CD4-positive, alpha-beta T cell treated with Interferon alpha-2 for 1 hour (primary cell): ENCODE results near the gene PTPRU.

ENCODE experiments used
- DNase-seq, 2 donors: peaks; one replicate each; pipeline ENCODE4 v3.0.0-alpha.2; 2020 to 2022

PTPRU gene

DNA sequence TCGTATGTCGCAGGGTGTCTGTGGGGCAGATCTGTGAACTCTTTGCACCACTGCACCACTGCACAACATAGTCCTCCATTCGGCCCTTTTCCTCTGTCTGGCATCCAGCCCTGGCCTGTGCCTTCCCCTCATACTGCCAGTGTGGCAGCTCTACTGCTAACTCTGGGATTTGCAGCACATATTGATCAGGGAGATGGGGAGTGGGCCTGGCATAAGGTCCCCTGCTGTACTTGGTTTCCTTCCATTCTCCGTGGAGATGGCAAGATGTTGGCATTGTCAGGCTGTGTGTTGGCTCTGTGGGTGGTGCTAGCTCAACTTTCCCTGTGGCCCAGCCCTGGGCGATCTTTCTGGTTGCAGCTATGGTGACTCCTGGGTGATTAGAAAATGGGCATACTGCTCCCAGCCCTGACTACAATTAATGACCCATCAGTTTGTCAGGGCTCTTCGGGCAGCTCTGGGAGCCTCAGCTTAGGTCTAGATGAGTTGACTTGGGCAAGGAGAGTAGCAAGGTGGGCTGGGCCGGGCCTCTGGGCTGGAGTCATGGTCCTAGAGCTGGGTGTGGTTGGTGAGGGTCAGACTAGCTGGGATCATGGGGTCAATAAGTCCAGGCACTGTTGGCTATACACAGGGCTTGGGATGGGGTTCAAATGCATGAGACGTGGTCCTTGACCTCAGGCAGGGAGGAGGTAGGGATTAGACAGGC, 11.4 kb downstream of the PTPRU start:
- no peak for DNase-seq

DNA sequence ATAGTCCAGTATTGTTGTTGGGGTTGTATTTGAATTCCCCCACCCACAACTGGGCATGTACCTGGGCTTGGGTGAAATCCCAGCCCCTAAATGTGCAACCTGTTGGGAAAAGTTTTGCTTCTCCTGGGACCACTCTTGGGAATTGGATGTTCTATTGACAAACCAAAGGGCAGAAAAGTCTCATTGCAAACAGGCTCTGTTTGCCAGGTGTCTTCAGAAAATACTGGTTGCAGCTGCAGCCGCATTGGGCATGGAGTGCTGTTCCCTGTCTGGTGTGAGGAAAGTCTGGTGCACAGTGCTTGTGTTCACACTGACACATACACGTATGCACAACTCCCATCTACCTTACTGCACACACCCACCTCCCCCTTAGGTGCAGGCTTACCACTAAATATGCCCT, 12.1 kb downstream of the PTPRU start:
- DNase-seq, result no peak

DNA sequence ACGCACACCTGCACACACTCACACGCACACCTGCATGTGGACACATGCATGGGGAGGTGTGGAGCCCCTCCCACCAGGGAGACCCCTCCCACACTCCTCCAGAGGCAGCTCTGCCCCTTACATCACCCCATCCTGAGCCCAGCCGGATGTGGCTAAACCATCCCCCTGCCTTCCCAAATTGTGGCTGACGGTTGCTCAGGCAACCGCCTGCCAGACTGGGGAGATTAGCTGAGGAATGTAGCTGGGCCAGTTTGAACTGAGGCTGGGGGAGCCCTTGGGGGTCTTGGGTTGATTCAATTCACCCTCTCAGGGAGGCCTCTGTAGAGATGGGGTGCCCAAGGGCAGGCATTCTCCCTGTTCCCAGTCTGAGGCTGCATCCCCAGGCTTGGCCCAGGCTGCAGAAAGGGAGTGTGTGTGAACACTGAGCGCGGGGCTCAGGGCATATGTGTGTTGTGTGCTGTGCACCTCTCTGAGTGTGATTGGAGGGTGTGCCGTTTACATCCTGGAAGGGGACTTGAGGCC, 12.9 kb downstream of the PTPRU start:
- no peak for DNase-seq

DNA sequence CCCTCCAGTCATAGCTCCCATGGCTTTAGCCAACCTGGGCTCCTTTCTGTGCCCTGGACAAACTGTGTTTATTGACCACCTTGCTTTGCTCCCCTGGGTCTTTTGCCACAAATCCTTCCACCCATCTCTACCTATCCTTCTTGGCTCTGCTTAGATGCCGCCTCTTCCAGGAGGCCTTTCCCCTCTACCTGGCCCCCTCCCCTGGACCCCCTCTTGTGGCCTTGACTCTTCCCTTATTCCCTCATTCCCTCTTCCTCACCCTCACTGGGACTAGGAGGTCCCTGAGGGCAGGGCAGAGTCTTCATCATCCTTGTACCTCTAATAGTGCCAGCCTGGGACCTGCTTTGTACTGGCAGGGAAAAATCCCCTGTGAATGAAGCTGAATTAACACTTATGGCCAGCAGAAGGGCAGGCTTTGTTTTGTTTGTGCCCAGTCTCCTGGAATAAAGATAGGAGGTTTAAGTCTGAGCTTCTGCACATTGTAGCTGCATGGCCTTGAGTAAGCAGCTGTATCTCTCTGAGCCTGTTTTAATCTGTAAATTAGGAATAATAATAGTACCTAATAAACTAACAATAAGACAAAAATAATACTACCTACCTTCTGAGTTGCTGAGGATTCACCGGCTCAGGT, 13.7 kb downstream of the PTPRU start:
- no peak for DNase-seq

DNA sequence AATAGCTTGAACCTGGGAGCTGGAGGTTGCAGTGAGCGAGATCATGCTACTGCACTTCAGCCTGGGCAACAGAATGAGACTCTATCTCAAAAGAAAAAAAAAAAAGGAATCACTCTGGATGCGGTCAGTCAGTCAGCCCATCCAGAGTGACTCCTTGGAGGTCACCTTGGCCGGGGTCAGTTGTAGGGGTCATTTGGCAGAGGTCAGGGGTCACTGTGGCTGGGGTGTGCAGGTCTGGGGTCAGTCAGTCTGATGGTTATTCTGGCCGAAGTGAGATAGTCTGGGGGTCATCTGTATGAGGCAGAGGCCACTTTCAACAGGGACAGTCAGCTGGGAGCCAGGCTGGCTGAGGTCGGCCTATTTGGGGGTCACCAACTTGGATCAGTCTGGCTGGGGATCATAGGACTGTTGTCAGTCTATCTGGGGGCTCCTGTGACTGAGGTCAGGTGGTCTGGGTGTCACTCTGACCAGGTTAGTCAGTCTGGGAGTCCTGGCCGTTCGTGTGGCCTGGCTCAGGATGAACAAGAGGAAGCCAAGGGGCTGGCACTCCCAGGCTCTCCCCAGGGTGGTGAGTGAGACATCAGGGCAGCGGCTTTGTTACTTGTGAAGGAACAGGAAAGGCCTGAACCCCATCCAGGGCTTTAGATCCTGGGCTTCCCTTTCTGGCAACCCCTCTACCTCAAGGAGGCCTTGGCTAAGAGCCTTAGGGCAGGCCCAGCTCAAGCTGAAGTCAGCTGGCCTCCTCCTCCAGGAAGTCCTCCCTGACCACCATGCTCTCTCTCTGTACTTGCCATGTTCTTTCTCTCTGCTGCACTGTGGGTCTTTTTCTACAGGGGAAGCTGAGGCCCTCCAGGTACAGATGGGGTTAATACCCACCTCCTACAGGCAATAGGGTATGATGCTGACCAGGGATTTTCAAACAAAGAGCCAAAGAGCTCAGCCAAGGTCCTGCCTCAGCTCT, 15.1 kb downstream of the PTPRU start:
- no peak for DNase-seq

DNA sequence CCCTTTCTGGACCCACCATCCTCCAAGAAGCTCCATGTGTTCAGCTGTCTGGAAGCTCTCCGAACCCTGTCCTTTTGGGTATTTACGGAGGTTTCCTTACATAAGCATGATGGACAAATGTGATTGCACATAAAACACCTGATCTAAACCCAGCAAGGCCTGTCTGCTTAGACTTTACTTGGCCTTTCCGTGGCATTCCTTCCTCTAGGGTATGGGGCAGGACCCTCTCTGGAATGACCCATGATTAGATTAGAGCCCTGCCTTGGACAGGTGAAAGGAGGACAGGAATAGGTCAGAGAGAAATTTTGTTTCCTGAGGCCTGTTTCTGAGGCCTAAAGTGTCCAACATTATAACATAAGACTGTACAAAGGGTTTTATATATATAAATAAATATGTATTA, 16.9 kb downstream of the PTPRU start:
- no peak for DNase-seq

DNA sequence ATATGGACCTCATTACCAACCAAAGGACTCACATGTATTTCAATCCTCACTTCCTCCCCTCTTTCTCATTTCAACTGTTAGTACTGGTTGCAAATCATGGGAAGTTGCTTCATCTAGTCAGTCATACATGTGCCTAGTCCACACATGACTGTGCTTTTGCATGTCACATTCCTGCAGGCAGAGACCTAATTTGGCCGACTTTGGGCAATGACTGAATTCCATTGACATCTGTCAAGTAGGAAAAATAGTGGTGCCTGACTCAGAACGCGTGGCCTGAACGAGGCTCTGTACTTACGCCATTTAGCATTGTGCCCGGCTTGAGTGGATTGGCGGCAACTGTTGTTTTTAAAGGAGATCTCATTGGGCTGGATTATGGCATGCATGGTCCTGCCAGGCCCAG, 18.0 kb downstream of the PTPRU start:
- DNase-seq, result no peak

DNA sequence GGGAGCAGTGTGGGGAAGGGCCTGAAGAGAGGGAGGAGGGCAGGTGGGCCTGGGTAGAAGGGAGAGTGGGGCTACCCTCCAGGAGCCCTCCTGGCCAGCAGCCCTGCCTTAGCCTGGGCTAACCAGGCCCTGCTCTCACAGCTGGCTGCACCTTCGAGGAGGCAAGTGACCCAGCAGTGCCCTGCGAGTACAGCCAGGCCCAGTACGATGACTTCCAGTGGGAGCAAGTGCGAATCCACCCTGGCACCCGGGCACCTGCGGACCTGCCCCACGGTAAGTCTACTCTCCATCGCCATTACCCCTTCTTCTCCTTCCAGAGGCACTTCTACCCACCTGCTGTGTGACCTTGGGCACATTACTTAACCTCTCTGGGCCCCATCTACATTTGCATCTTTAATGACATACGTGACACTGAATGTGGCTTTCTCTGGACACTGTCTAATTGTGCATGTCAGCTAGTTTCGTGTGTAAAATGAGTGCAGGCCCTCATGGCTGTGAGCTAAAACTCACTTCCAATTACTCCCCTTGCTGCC, 18.9 kb downstream of the PTPRU start:
- no peak for DNase-seq

DNA sequence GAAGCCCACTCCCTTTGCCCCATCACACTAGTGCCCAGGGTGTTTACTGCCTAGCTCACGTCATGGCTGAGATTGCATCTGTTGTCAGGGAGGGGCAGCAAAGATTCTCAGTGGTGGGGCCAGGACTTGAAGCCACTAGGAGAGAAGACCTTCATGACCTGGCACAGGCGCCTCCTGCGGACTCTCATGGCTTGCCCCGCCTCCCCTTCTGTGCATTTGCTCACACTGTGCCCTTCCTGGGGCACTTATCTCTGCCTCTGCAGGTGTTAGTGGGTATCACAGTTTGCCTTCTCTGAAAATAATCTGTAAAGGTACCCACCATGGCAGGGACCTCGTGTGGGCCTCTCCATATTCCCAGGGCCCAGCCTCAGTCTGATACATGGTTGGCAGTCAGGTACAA, 20.1 kb downstream of the PTPRU start:
- DNase-seq, result no peak

DNA sequence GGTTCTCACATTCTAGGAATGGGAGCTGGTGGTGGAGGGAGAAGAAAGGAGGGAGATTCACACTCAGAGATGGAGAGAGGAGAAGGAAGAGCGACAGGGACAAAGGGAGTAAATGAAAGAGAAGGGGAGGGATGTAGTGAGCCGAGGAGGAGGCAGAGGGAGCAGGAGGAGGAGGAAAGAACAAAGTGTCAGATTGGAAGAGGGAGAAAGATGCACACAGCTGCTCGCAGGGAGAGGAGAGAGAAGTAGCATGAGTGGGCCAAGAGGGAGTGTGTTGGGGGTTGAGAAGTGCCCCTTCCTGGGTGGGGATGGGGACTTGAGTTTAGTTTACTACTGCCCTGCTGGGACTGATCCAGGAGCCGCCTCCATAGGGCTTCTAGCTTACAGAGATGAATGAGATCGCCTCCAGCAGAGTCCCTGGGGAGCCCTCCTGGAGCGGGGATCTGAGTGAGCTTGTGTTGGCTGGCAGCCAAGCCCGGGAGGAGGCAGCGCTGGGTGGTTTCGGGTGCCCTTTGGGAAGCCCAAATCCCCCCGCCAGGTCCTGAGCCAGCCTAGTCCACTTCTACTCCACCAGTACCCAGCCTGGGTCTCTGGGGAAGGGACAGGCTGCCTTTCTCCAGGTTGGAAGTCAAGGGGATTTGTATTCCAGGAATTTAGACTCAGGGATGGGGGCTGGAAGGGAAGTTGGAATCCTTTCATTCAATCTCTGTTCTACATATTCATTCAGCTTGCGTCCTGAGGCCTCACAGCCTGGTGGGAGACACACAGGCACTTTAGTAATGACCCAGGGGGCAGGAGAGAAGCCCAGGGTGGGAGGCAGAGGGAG, 20.9 kb downstream of the PTPRU start:
- no peak for DNase-seq

DNA sequence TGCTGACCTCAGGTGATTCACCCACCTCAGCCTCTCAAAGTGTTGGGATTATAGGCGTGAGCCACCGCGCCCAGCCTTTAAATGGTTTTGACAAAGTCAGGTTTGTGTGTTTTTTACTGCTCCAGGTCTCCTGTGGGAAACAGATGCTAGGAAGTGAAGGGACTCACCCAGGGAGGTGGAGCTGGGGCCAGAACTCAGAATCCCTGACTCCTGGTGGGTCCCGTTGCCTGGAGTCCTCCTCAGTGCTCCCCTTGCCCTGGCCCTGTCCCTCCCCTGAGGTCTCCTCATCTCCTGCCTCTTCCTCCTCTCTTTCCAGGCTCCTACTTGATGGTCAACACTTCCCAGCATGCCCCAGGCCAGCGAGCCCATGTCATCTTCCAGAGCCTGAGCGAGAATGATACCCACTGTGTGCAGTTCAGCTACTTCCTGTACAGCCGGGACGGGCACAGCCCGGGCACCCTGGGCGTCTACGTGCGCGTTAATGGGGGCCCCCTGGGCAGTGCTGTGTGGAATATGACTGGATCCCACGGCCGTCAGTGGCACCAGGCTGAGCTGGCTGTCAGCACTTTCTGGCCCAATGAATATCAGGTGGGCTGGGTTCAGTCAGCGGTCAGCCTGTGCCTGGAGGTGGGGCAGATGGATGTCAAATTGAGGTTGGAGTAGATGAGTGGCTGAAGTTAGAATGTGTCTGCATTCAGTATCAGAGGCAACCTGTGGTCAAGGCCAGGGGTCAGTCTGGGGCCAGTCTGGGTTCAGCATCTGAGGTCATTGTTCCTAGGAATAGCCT, 22.1 kb downstream of the PTPRU start:
- DNase-seq, result no peak

DNA sequence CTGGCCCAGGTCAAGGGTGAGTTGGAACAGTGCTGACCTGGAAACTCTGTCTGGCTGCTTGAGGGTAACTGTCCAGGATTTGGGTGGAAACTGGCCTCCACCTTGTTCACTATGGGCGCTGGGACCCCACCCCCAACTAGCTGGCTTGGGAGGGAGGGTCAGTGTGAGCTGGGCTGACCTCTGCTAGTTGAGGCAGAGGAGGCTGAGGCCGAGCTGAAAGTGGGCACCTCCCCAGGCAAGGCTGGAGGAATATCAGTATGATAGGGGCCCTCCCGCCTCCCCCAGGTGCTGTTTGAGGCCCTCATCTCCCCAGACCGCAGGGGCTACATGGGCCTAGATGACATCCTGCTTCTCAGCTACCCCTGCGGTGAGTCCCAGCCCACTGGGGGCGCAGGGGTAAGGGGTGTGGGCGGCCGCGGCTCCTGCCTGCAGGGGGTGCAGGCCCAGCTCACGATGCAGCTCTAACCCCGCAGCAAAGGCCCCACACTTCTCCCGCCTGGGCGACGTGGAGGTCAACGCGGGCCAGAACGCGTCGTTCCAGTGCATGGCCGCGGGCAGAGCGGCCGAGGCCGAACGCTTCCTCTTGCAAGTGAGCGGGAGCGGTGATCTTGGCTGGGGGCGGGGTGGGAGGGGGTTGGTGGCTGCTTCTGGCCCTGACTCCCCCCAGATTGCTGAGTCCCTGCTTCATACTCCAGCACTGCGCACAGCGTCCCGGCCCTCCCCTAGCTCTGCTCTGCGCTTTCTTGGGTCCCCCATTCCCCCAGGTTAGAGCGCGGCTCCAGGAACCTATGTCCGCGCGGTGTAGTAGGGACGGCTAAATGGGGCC, 22.9 kb downstream of the PTPRU start:
- DNase-seq, result no peak

DNA sequence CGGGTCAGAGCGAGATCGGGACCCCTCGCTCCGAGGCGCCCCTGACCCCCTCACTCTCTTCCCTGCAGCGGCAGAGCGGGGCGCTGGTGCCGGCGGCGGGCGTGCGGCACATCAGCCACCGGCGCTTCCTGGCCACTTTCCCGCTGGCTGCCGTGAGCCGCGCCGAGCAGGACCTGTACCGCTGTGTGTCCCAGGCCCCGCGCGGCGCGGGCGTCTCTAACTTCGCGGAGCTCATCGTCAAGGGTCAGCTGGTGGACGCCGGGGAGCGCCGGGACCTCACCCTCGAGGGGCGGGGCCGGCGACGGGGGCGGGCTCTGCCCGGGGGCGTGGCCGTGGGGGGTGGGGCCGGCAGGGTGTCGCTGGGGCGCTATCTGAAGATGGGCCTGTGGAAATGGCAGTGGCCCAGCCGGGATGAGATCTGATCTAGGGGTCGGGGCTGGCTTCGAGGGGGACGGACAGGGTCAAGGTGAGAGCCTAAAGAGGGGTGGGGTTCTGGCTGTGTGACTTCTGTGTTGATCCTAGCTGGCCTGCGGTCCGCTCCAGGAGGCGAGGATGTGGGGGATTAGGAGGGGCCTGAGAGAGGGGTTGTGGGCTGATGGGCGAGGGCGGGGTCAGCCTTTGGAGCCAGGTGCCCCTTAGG, 23.6 kb downstream of the PTPRU start:
- DNase-seq, result peak in 1 of 2 donors; percentile 24

DNA sequence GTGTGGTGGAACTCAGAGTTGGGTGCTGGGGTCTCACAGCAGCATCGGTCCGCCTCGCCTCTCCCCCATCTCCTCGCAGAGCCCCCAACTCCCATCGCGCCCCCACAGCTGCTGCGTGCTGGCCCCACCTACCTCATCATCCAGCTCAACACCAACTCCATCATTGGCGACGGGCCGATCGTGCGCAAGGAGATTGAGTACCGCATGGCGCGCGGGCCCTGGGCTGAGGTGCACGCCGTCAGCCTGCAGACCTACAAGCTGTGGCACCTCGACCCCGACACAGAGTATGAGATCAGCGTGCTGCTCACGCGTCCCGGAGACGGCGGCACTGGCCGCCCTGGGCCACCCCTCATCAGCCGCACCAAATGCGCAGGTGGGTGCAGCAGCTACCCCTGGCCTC, 24.2 kb downstream of the PTPRU start:
- no peak for DNase-seq

DNA sequence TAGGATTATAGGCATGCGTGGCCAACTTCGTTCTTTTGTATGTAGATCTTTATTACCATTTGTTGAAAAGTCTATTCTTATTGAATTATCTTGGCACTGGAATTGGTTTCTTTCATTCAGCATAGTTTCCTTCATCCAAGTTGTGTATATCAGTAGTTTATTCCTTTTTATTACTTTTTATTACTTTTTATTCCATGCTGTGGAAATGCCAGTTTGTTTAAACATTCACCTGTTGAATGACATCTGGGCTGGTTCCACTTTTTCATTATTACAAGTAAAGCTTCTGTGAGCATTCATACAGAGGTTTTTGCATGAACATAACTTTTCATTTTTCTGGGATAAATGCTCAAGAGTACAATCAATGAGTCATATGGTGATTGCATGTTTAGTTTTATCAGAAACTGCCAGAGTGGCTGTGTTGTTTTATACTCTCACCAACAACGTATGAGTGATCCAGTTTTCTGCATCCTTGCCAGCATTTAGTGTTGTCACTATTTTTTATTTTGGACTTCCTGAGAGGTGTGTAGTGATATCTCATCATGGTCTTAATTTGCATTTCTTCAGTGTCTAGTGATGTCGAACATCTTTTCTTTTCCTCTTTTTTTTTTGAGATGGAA, 28.6 kb downstream of the PTPRU start:
- no peak for DNase-seq

DNA sequence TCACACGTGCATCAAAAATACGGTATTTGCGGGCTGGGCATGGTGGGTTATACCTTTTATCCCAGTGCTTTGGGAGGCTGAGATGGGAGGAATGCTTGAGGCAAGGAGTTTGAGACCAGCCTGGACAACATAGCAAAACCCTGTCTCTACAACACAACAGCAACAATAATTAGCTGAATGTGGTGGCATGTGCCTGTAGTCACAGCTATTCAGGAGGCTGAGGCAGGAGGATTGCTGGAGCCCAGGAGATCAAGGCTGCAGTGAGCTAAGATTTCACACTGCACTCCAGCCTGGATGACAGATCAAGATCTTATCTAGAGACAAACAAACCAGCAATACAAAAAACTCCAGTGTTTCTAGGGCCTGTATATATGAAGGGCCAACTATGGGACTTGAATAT, 30.6 kb downstream of the PTPRU start:
- no peak for DNase-seq

DNA sequence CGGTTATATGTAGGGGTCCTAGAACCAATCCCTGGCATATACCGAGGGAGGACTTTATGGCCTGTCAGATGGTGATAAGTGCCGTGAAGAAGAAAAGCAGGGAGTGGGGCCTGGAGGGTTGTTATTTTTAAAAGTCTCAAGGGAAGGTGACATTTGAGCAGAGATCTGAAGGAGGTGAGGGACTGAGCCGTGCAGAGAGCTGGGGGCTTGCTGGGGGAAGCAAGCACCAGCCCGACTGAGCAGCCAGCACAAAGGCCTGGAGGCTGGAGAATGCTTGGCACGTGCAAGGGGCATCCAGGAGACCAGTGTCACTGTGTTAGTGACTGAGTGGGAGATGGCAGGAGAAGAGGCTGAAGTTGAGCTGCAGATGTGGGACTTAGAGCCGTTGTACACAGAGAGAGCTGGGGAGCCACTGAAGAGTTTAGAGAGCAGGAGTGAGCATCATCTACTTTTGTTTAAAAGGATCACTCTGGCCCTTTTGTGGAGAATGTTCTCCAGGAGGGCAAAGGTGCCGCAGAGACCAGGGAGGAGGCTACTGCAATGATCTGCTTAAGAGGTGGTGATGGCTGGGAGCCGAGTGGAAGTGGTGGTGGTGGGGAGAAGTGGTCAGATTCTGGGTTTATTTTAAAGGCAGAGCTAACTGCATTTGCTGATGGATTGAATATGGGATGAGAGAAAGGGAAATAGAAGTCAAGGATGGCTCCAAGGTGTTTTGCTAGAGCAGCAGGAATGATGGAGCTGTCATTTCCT, 31.2 kb downstream of the PTPRU start:
- no peak for DNase-seq

DNA sequence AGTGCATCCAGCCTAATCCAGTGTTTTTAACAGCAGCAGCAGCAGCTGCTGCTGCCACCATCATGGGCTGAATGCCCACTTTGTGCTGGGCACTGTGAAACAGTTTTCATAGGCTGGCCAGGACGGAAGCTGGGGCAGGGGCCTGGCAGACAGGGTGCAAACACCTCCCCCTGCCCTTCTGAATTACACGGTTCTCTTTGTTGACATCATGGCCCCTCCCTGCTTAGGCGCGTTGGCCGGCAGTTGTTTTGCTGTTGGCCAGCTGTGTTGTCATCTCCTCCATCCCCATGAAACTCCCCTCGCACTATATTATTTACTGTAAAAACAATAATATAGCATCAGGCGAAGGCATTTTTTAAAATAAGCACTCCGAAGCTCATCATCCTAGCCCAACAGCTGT, 33.1 kb downstream of the PTPRU start:
- no peak for DNase-seq
